OCI-LY3 (cell line): ENCODE measurements around the gene ZXDC.

Source experiments
- CTCF ChIP-seq: fragments of 200-600, 300-600 bp; sonication (generic); IDR thresholded peaks from 2 replicates; pipeline ENCODE4 v1.5.1; 2014; ENCODE audit warnings: antibody characterized with exemption, low read length, low read depth
- EZH2phosphoT487 ChIP-seq: fragments of 200-600 bp; shearing (Covaris generic); IDR thresholded peaks from 2 replicates; pipeline ENCODE4 v1.6.1; 2018; ENCODE audit warnings: antibody characterized with exemption, mixed run types, low read depth

GRCh38 chr3:126503701-126504100 is 28.0 kb upstream of the ZXDC start:
- TF ChIP-seq CTCF (no peak), EZH2phosphoT487 (no peak)
